CD14-positive monocyte (primary cell): ENCODE data around the gene ZNF568. TPM values are rescaled to one million over a fixed set of nuclear protein-coding genes. Genes with fewer than 3 reads are reported as not detected.

Experiments
- DNase-seq, 3 donors: peaks; one replicate each; pipeline ENCODE4 v3.0.0-alpha.2; 2011 to 2022
- H2AFZ ChIP-seq: 2 replicates; pipeline ENCODE4 v1.6.0; 2012; ENCODE audit warnings: mild to moderate bottlenecking, low read depth, low read length, inconsistent platforms; ENCODE audit not compliant: insufficient read depth, poor library complexity, severe bottlenecking
- H3K27ac ChIP-seq, 2 donors: 1 replicate in 1 of 2; 2 replicates in 1 of 2; pipeline ENCODE4 v1.5.1; 2012 to 2013; ENCODE audit warnings: low read length in 2 of 2, control low read depth in 1 of 2, inconsistent platforms in 1 of 2, low read depth in 1 of 2, mild to moderate bottlenecking in 1 of 2
- H3K27me3 ChIP-seq, 2 donors: one replicate each; pipeline versions ENCODE4 v1.6.0 to v1.6.1; 2011 to 2013; ENCODE audit warnings: low read length in 2 of 2; ENCODE audit not compliant: control insufficient read depth in 2 of 2, insufficient read depth in 2 of 2
- H3K36me3 ChIP-seq, 2 donors: replicated peaks in 1 of 2; 1 replicate in 1 of 2; 2 replicates in 1 of 2; pipeline versions ENCODE4 v1.5.1 to v1.6.1; 2012 to 2013; ENCODE audit warnings: low read length in 2 of 2, control low read depth in 1 of 2, inconsistent platforms in 1 of 2, mild to moderate bottlenecking in 1 of 2; ENCODE audit not compliant: insufficient read depth in 2 of 2, control insufficient read depth in 1 of 2
- H3K4me1 ChIP-seq, 2 donors: 1 replicate in 1 of 2; 2 replicates in 1 of 2; pipeline versions ENCODE4 v1.5.1 to v1.6.1; 2012 to 2013; ENCODE audit warnings: low read length in 2 of 2, control low read depth in 1 of 2, inconsistent platforms in 1 of 2, mild to moderate bottlenecking in 1 of 2, moderate library complexity in 1 of 2; ENCODE audit not compliant: insufficient read depth in 2 of 2, control insufficient read depth in 1 of 2
- H3K4me2 ChIP-seq: replicated peaks from 2 replicates; pipeline ENCODE3; 2012; ENCODE audit warnings: low read length, moderate library complexity, mild to moderate bottlenecking; ENCODE audit not compliant: poor library complexity, severe bottlenecking; ENCODE audit errors: extremely low read depth
- H3K4me3 ChIP-seq, 3 experiments: fragments of 200-600 bp in 1 of 3; sonication (generic) in 1 of 3; replicated peaks in 1 of 3; 1 replicate in 2 of 3; 2 replicates in 1 of 3; pipeline ENCODE4 v1.5.1; 2011 to 2013; ENCODE audit warnings: low read length in 3 of 3, mild to moderate bottlenecking in 3 of 3, control low read depth in 2 of 3, low read depth in 2 of 3, inconsistent platforms in 1 of 3, moderate library complexity in 1 of 3
- H3K79me2 ChIP-seq: 2 replicates; pipeline ENCODE4 v1.6.0; 2012; ENCODE audit warnings: mild to moderate bottlenecking, control low read depth, inconsistent platforms, low read length, moderate library complexity; ENCODE audit not compliant: insufficient read depth
- H3K9ac ChIP-seq: 2 replicates; pipeline ENCODE4 v1.6.0; 2017; ENCODE audit warnings: low read length, mild to moderate bottlenecking; ENCODE audit not compliant: insufficient read depth, poor library complexity, severe bottlenecking
- H3K9me3 ChIP-seq, 2 donors: replicated peaks in 1 of 2; 1 replicate in 1 of 2; 2 replicates in 1 of 2; pipeline versions ENCODE4 v1.5.1 to v1.6.1; 2012 to 2013; ENCODE audit warnings: low read length in 2 of 2, control low read depth in 1 of 2; ENCODE audit not compliant: control insufficient read depth in 1 of 2, insufficient read depth in 1 of 2
- H4K20me1 ChIP-seq: 2 replicates; pipeline ENCODE4 v1.6.0; 2012; ENCODE audit warnings: mild to moderate bottlenecking, low read length, control low read depth, moderate library complexity; ENCODE audit not compliant: insufficient read depth
- H3K27ac Mint-ChIP-seq, 7 donors: one replicate each; pipeline ENCODE4 v1.8.0; 2020; ENCODE audit warnings: mild to moderate bottlenecking in 7 of 7, mixed read lengths in 7 of 7, moderate library complexity in 6 of 7, inconsistent platforms in 2 of 7
- H3K27me3 Mint-ChIP-seq, 3 donors: one replicate each; pipeline ENCODE4 v1.8.0; 2021 to 2022; ENCODE audit warnings: low read depth in 3 of 3, mild to moderate bottlenecking in 3 of 3, mixed read lengths in 3 of 3, moderate library complexity in 3 of 3, inconsistent platforms in 1 of 3
- H3K36me3 Mint-ChIP-seq, 2 donors: one replicate each; pipeline ENCODE4 v1.8.0; 2020; ENCODE audit warnings: mixed read lengths in 2 of 2, inconsistent platforms in 1 of 2, mild to moderate bottlenecking in 1 of 2
- H3K4me1 Mint-ChIP-seq: one replicate; pipeline ENCODE4 v1.8.0; 2020; ENCODE audit warnings: mild to moderate bottlenecking, mixed read lengths
- H3K4me3 Mint-ChIP-seq, 2 donors: one replicate each; pipeline ENCODE4 v1.8.0; 2020; ENCODE audit warnings: mild to moderate bottlenecking in 2 of 2, mixed read lengths in 2 of 2, moderate library complexity in 1 of 2
- H3K9me3 Mint-ChIP-seq, 7 donors: one replicate each; pipeline ENCODE4 v1.8.0; 2020 to 2022; ENCODE audit warnings: mixed read lengths in 7 of 7, mild to moderate bottlenecking in 6 of 7, moderate library complexity in 6 of 7, inconsistent platforms in 2 of 7
- WGBS: methylation state at CpG from one replicate; pipeline ENCODE4 v1.1.5; 2013; ENCODE audit warnings: missing lambda C conversion rate; ENCODE audit not compliant: insufficient coverage; 5-methylcytosine and 5-hydroxymethylcytosine counted together
- intact Hi-C, 2 donors: fragments of 100-400 bp; cut with micrococcal nuclease; formaldehyde crosslinking; loops; one replicate each; pipeline versions ENCODE4 v1.15.0 to v1.15.1; 2023
- polyA plus RNA-seq, 3 donors: library from polyadenylated mRNA; depleted of rRNA in 1 of 3; unstranded in 2 of 3; stranded (reverse) in 1 of 3; fragments of 300-500 nt in 2 of 3; fragments of >200 nt in 1 of 3; fragmentation: Illumina TruSeq in 2 of 3; gene quantifications; 1 replicate in 2 of 3; 2 replicates in 1 of 3; pipeline ENCODE4 v1.2.3, GENCODE V29; 2012 to 2021
- TF ChIP-seq, protein P1 (sequence below): fragments of 200-600 bp; IDR thresholded peaks from one replicate; pipeline ENCODE4 v1.8.0; 2022; ENCODE audit warnings: antibody characterized with exemption, mild to moderate bottlenecking

The ZNF568 gene
- polyA plus RNA-seq, 3 donors, result 0.38 to 0.96 (median 0.79) TPM

- H3K4me3 Mint-ChIP-seq, result peak overlapping the region; percentile 96
- H4K20me1 ChIP-seq, result no peaks in the 10 kb centered on the region
- H3K27ac ChIP-seq, result no peak overlapping the region
- H3K9me3 Mint-ChIP-seq, result peaks cover 26 to 75% (median 55%) of the 10 kb centered on the region in 7 donors
- TF ChIP-seq, protein P1, sequence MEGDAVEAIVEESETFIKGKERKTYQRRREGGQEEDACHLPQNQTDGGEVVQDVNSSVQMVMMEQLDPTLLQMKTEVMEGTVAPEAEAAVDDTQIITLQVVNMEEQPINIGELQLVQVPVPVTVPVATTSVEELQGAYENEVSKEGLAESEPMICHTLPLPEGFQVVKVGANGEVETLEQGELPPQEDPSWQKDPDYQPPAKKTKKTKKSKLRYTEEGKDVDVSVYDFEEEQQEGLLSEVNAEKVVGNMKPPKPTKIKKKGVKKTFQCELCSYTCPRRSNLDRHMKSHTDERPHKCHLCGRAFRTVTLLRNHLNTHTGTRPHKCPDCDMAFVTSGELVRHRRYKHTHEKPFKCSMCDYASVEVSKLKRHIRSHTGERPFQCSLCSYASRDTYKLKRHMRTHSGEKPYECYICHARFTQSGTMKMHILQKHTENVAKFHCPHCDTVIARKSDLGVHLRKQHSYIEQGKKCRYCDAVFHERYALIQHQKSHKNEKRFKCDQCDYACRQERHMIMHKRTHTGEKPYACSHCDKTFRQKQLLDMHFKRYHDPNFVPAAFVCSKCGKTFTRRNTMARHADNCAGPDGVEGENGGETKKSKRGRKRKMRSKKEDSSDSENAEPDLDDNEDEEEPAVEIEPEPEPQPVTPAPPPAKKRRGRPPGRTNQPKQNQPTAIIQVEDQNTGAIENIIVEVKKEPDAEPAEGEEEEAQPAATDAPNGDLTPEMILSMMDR, result no peak
- H3K4me1 ChIP-seq, result peaks cover 6 to 17% of the 10 kb centered on the region in 2 donors
- H3K36me3 ChIP-seq, result peaks cover 2 to 25% of the 10 kb centered on the region in 2 donors
- no peak for DNase-seq
- no peaks in the 10 kb centered on the region for H3K27me3 ChIP-seq
- H3K9ac ChIP-seq, result peak overlapping the region; percentile 71
- H3K4me1 Mint-ChIP-seq, result peaks cover 18% of the 10 kb centered on the region
- 77% methylated on average over 5 of the region's 7 CpGs for WGBS
- no peak overlapping the region for H3K27ac Mint-ChIP-seq
- H2AFZ ChIP-seq, result peak overlapping the region; percentile 97
- peaks cover 0 to 4% (median 2%) of the 10 kb centered on the region in 3 donors for H3K27me3 Mint-ChIP-seq
- H3K4me2 ChIP-seq, result peak overlapping the region; percentile 87
- intact Hi-C loops, result loop anchor here (2.0 to 10.0 kb wide), 4 partner anchors 62 to 298 kb away; partner anchors contain the start of genes ZNF345 (in 1 of the 2), ZNF383 (in 1 of the 2), ZNF567 (in 1 of the 2) and ZNF585B (in 1 of the 2)
- peaks cover 33 to 56% of the 10 kb centered on the region in 2 donors for H3K9me3 ChIP-seq
- peak overlapping the region in 2 of 3 experiments; percentile 57 to 99 for H3K4me3 ChIP-seq
- H3K79me2 ChIP-seq, result no peaks in the 10 kb centered on the region
- peaks cover 18 to 23% of the 10 kb centered on the region in 2 donors for H3K36me3 Mint-ChIP-seq
These were observed 859 bp downstream of the ZNF568 start for GRCh38 chr19:36916991-36917390.

GRCh38 chr19:36918090-36918489 is 2.0 kb downstream of the ZNF568 start:
- no peak overlapping the region for H3K9ac ChIP-seq
- H3K79me2 ChIP-seq, result no peaks in the 10 kb centered on the region
- Mint-ChIP-seq H3K27ac (no peak overlapping the region), H3K9me3 (peaks cover 30 to 73% (median 54%) of the 10 kb centered on the region in 7 donors), H3K27me3 (peaks cover 0 to 4% (median 2%) of the 10 kb centered on the region in 3 donors), H3K36me3 (peaks cover 22 to 26% of the 10 kb centered on the region in 2 donors), H3K4me1 (peaks cover 18% of the 10 kb centered on the region), H3K4me3 (no peak overlapping the region)
- H3K9me3 ChIP-seq, result peaks cover 36 to 59% of the 10 kb centered on the region in 2 donors
- no peak overlapping the region for H3K4me2 ChIP-seq
- H3K4me1 ChIP-seq, result peaks cover 6 to 17% of the 10 kb centered on the region in 2 donors
- H3K27me3 ChIP-seq, result no peaks in the 10 kb centered on the region
- H2AFZ ChIP-seq, result no peak overlapping the region
- TF ChIP-seq, protein P1, result no peak
- WGBS, result 96% methylated on average over 4 of the region's 9 CpGs
- intact Hi-C loops, result loop anchor here (10.0 kb wide), 3 partner anchors 63 to 297 kb away; partner anchors contain the start of genes ZNF345 (in 1 of the 2), ZNF383 (in 1 of the 2), ZNF567 (in 1 of the 2) and ZNF585B (in 1 of the 2)
- no peaks in the 10 kb centered on the region for H4K20me1 ChIP-seq
- peaks cover 2 to 27% of the 10 kb centered on the region in 2 donors for H3K36me3 ChIP-seq
- no peak overlapping the region for H3K27ac ChIP-seq
- no peak overlapping the region for H3K4me3 ChIP-seq
- no peak for DNase-seq
